Measurements from ENCODE around the gene COMMD6. TPM values are rescaled to one million over a fixed set of nuclear protein-coding genes. Genes with fewer than 3 reads are reported as not detected.

The COMMD6 gene
- total RNA-seq, result 10 to 100 TPM in 1 of 2 donors, 1 to 10 TPM in 1; 8.6 to 14.3 TPM

DNA sequence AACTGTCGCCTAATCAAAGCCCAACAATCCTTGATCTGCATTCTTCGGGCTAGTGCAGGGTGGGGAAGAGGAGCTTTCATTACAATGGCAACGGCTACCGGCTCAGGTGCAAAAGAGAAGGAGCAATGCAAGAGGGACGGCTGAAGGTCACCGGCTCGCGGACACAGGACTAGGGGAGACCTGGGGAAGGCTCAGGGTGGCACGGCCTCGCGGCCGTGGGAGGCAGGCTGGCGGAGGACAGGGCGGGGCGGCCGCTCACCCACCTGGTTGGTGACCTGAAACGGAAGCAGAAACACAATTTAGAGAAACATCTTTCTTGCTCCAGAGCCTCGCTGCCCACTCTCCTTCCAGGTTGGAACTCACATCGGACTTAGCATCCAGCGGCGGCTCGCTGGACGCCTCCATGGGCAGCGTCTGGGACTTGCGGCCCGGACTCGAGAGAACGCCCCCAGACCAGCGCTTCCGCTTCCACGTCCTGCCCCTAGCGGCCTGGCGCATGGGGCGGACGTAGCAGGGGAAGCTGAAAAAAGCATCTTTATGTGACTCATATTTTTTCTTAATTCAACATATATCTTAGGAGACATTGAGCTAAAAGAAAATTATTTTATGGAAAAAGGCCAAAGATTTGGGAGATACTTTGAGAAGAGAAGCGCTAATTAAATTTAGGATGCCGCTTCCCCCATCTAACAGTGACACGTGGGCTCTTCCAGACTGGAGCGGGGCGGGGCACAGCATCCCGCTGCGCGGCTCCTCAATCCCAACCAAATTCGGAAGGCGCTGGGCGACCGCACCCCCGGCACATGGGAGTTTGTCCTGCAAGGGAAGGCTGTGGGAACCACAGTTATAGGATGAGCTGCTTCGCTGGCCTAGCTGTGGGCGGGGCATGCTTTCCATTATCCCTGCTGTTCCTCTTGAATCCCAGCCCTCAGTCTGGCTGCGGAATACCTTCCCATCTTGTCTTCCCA, at the start of gene COMMD6:
Gene COMMD6 (minus strand): TSS at position 441 of the 965 bp plus-strand sequence. CDS start 36 bp downstream, at position 405.

DNA sequence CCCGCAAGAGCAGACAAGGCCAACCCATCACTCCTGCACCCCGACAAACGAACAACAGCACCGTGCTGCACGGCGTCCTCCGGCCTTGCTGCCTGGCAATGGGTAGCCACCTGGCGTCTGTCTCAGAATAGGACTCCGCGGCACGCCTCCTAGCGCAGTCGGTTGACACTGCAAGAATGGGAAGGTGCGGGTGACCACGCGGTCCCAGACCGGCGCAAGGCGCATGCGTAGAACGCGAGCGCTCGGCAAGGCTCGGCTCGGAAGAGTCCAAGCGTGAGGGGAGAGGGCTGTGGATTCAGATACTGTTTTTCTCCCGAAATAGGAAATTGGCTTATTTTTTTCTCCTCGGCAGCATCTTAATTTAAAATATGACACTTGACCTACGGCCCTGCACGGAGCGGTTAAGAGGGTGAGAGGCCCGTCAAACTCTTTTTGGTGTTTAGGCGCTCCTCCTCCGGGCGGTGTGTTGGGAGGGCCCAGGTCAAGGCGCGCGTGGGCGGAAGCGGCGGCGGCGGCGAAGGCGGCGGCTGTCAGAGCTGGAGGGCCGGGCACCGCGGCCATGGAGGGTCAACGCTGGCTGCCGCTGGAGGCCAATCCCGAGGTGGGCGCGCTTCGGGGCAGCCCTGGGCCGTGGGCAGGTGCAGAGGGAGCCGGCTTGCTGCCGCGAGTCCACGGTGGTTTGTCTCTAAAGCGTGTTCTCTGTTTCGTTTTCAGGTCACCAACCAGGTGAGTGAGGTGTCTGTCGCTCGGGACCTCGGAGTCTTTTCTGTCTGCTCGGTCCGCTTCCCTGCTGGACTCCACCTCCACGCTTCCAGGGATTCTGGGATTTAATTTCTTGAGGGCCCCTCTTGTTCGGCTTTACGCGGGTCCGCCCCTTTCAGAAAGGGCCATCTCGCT, 11.9 kb upstream of the COMMD6 start, which contains the start of gene UCHL3:
Gene UCHL3 (plus strand): TSS at position 530 of the 897 bp plus-strand sequence. CDS start 30 bp downstream, at position 560.

DNA sequence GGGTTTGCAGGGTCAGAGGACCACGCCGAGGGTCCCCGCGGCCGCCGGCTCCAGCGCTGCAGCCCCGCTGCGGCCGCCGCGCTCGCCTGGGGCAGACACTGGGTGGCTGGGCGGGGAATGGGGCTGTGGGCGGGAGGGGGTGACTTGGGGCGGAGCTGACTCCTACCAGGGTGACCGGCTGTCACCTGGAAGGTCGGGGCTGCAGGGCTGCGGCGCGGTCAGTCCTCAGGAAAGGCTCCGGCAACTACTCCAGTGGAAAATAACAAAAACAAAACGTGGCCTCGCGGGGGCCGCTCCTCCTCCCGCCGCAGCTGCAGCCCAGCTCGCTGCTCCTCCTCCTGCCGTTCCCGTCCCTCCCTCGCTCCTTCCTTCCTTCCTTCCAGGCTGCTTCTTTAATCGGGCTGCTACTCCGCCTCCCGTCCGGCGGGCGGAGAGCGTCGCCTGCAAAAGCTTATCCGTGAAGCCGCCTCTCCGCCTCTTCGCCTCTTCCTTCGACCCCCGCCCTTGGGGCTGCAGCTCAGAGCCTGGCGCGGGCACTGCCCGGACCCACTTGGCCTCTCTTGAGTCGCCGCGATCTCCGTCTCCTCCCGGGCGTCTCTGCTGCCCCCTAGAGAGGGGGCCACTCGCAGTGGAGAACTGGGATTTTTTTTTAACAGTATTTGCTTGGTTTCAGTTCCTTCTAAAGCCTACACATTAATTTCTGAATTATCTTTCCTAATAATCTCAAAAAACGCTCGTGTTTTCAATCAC, 55.4 kb downstream of the COMMD6 start, which contains the start of gene TBC1D4:
Gene TBC1D4 (minus strand): TSS at position 100 of the 750 bp plus-strand sequence. CDS start 402 bp downstream, outside the sequence.

Other genes starting within 250 kb of the COMMD6 start
- gene TBC1D4, start 55.7 kb downstream of the COMMD6 start, total RNA-seq, result 10 to 100 TPM in 1 of 2 donors, 1 to 10 TPM in 1; 5.2 to 13.0 TPM
- gene UCHL3, start 11.9 kb upstream of the COMMD6 start, total RNA-seq, result 10 to 100 TPM; 31.3 to 31.6 TPM
- 10 to 100 TPM in 1 of 2 donors, 1 to 10 TPM in 1; 8.3 to 19.0 TPM for gene LMO7, start 98.5 kb upstream of the COMMD6 start, total RNA-seq